GM19351 (cell line): Measurements from ENCODE around the gene DNAJC8.

Experiments used
- ATAC-seq: cut with Tn5 transposase; IDR thresholded peaks from one replicate; pipeline ENCODE4 v1.9.1; 2021; ENCODE audit warnings: mild to moderate bottlenecking, moderate library complexity; ENCODE audit not compliant: unreplicated experiment

Gene DNAJC8

GRCh38 chr1:28205243-28205642 lies 27.6 kb downstream of the DNAJC8 start:
- ATAC-seq: no peak

GRCh38 chr1:28200234-28200873 lies 32.5 kb downstream of the DNAJC8 start:
- ATAC-seq: no peak

- ATAC-seq: peak; percentile 82
Observed at GRCh38 chr1:28199328-28200233, 33.2 kb downstream of the DNAJC8 start.

- no peak for ATAC-seq
Observed at GRCh38 chr1:28197682-28198415, 35.0 kb downstream of the DNAJC8 start.

GRCh38 chr1:28196330-28196729 lies 36.5 kb downstream of the DNAJC8 start:
- ATAC-seq: no peak

- no peak for ATAC-seq
Observed at GRCh38 chr1:28195780-28196179, 37.0 kb downstream of the DNAJC8 start.

GRCh38 chr1:28194326-28195035 lies 38.3 kb downstream of the DNAJC8 start:
- no peak for ATAC-seq

- no peak for ATAC-seq
Observed at GRCh38 chr1:28193701-28194161, 39.1 kb downstream of the DNAJC8 start.

GRCh38 chr1:28190996-28191645 lies 41.7 kb downstream of the DNAJC8 start:
- ATAC-seq: no peak

- no peak for ATAC-seq
Observed at GRCh38 chr1:28190337-28190979, 42.4 kb downstream of the DNAJC8 start.

- no peak for ATAC-seq
Observed at GRCh38 chr1:28185071-28185470, 47.8 kb downstream of the DNAJC8 start.

GRCh38 chr1:28180306-28181305 lies 52.2 kb downstream of the DNAJC8 start:
- ATAC-seq: no peak

GRCh38 chr1:28178690-28179485 lies 53.9 kb downstream of the DNAJC8 start:
- no peak for ATAC-seq

- peak; percentile 53 for ATAC-seq
Observed at GRCh38 chr1:28176492-28177470, 56.0 kb downstream of the DNAJC8 start, which contains the start of gene PTAFR. Gene PTAFR, minus strand, starts transcription at chr1:28176690. Its CDS starts 25,669 bp downstream, at chr1:28151021.

- ATAC-seq: no peak
Observed at GRCh38 chr1:28175955-28176485, 56.8 kb downstream of the DNAJC8 start.

- no peak for ATAC-seq
Observed at GRCh38 chr1:28173980-28174297, 58.9 kb downstream of the DNAJC8 start.
